Measurements from ENCODE around the gene XAB2. TPM values are rescaled to one million over a fixed set of nuclear protein-coding genes. Genes with fewer than 3 reads are reported as not detected.
A peak's percentile ranks its signal among the peaks of the same experiment; 100 is the strongest.

The XAB2 gene
- total and polyA plus RNA-seq, 9 donors = 23.0 to 34.6 (median 27.4) TPM

DNA sequence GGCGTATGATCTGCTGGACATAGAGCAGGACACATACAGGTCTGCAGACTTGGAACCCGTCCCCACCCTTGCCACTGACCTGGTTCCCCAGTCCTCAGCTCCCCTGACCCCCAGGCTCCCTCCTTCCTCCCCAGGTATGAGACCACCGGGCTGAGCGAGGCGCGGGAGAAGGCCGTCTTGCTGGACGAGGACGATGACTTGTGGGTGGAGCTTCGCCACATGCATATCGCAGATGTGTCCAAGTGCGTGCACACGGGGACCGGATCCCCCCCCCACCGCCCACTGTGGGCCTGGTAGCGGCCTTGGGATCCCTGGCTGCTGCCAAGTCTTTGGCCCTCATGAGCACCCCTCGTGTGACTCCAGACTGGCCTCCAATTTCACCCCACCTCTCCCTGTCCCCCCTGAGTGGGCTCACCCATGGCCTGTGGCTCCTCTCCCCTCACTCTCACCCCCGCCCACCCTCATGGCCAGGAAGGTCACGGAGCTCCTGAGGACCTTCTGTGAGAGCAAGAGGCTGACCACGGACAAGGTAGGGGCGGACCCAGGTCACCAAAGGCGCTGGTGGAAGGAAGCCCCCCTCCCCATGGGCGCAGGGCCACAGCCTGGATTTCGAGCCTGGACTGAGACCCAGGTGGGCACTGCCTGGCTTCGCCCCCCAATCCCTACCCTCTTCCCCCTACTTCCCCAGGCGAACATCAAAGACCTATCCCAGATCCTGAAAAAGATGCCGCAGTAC lies 13.1 kb upstream of the XAB2 start:
- Histone ChIP-seq H3K4me1 (ENCODE audit: control insufficient read depth, insufficient read depth, low read length) (no peaks in the 10 kb centered on the region), H3K4me3 (ENCODE audit: low read length) (no peak overlapping the region), H3K36me3 (ENCODE audit: control insufficient read depth, insufficient read depth, low read length) (no peaks in the 10 kb centered on the region), H3K27ac (ENCODE audit: low read length) (no peak overlapping the region), H3K9me3 (replicated peaks; ENCODE audit: control insufficient read depth, low read depth, low read length) (no peaks in the 10 kb centered on the region), H3K27me3 (ENCODE audit: control insufficient read depth, insufficient read depth, low read length) (peaks cover 6% of the 10 kb centered on the region)
- DNase-seq = no peak
- WGBS (ENCODE audit: insufficient coverage) = 88% methylated on average over 27 of the region's 27 CpGs

GRCh38 chr19:7641290-7642276 lies 12.2 kb upstream of the XAB2 start:
- no peaks in the 10 kb centered on the region for H3K9me3 ChIP-seq (replicated peaks; ENCODE audit: control insufficient read depth, low read depth, low read length)
- H3K36me3 ChIP-seq (ENCODE audit: control insufficient read depth, insufficient read depth, low read length) = no peaks in the 10 kb centered on the region
- DNase-seq = no peak
- no peaks in the 10 kb centered on the region for H3K4me1 ChIP-seq (ENCODE audit: control insufficient read depth, insufficient read depth, low read length)
- H3K27ac ChIP-seq (ENCODE audit: low read length) = no peak overlapping the region
- no peak overlapping the region for H3K4me3 ChIP-seq (ENCODE audit: low read length)
- peaks cover 13% of the 10 kb centered on the region for H3K27me3 ChIP-seq (ENCODE audit: control insufficient read depth, insufficient read depth, low read length)
- WGBS (ENCODE audit: insufficient coverage) = 77% methylated on average over 30 of the region's 43 CpGs

- Histone ChIP-seq H3K4me1 (ENCODE audit: control insufficient read depth, insufficient read depth, low read length) (no peaks in the 10 kb centered on the region), H3K27me3 (ENCODE audit: control insufficient read depth, insufficient read depth, low read length) (peaks cover 21% of the 10 kb centered on the region), H3K9me3 (replicated peaks; ENCODE audit: control insufficient read depth, low read depth, low read length) (no peaks in the 10 kb centered on the region), H3K36me3 (ENCODE audit: control insufficient read depth, insufficient read depth, low read length) (no peaks in the 10 kb centered on the region), H3K27ac (ENCODE audit: low read length) (no peak overlapping the region), H3K4me3 (ENCODE audit: low read length) (no peak overlapping the region)
- DNase-seq = no peak
- WGBS (ENCODE audit: insufficient coverage) = 86% methylated on average over 4 of the region's 11 CpGs
Measured at GRCh38 chr19:7640803-7641202, 11.5 kb upstream of the XAB2 start.

- H3K9me3 ChIP-seq (replicated peaks; ENCODE audit: control insufficient read depth, low read depth, low read length) = no peaks in the 10 kb centered on the region
- no peak overlapping the region for H3K27ac ChIP-seq (ENCODE audit: low read length)
- no peak for DNase-seq
- H3K4me3 ChIP-seq (ENCODE audit: low read length) = no peak overlapping the region
- no peaks in the 10 kb centered on the region for H3K36me3 ChIP-seq (ENCODE audit: control insufficient read depth, insufficient read depth, low read length)
- no peaks in the 10 kb centered on the region for H3K4me1 ChIP-seq (ENCODE audit: control insufficient read depth, insufficient read depth, low read length)
- H3K27me3 ChIP-seq (ENCODE audit: control insufficient read depth, insufficient read depth, low read length) = peaks cover 27% of the 10 kb centered on the region
- 94% methylated on average over 13 of the region's 13 CpGs for WGBS (ENCODE audit: insufficient coverage)
Measured at GRCh38 chr19:7639863-7640348, 10.6 kb upstream of the XAB2 start.

- H3K27ac ChIP-seq (ENCODE audit: low read length) = no peak overlapping the region
- H3K9me3 ChIP-seq (replicated peaks; ENCODE audit: control insufficient read depth, low read depth, low read length) = no peaks in the 10 kb centered on the region
- H3K36me3 ChIP-seq (ENCODE audit: control insufficient read depth, insufficient read depth, low read length) = no peaks in the 10 kb centered on the region
- H3K4me1 ChIP-seq (ENCODE audit: control insufficient read depth, insufficient read depth, low read length) = no peaks in the 10 kb centered on the region
- DNase-seq = no peak
- WGBS (ENCODE audit: insufficient coverage) = 65% methylated on average over 8 of the region's 12 CpGs
- H3K4me3 ChIP-seq (ENCODE audit: low read length) = no peak overlapping the region
- peaks cover 27% of the 10 kb centered on the region for H3K27me3 ChIP-seq (ENCODE audit: control insufficient read depth, insufficient read depth, low read length)
Measured at GRCh38 chr19:7638802-7639465, 9.6 kb upstream of the XAB2 start.

- DNase-seq = peak; percentile 27
Measured at GRCh38 chr19:7637374-7638256, 8.3 kb upstream of the XAB2 start.

GRCh38 chr19:7636691-7637373 lies 7.5 kb upstream of the XAB2 start, which contains the start of gene STXBP2:
Gene STXBP2, plus strand, starts transcription at chr19:7637110. Its CDS starts 40 bp downstream, at chr19:7637150.
- Histone ChIP-seq H3K27me3 (ENCODE audit: control insufficient read depth, insufficient read depth, low read length) (peaks cover 27% of the 10 kb centered on the region), H3K4me1 (ENCODE audit: control insufficient read depth, insufficient read depth, low read length) (no peaks in the 10 kb centered on the region), H3K9me3 (replicated peaks; ENCODE audit: control insufficient read depth, low read depth, low read length) (no peaks in the 10 kb centered on the region), H3K27ac (ENCODE audit: low read length) (peak within 1 kb of the TSS; percentile 3), H3K36me3 (ENCODE audit: control insufficient read depth, insufficient read depth, low read length) (peaks cover 7% of the 10 kb centered on the region), H3K4me3 (ENCODE audit: low read length) (peak within 1 kb of the TSS; percentile 27)
- 7% methylated on average over 60 of the region's 61 CpGs for WGBS (ENCODE audit: insufficient coverage)
- no peak for DNase-seq

More at GRCh38 chr19:7637374-7638256, 8.3 kb upstream of the XAB2 start:
- H3K27me3 ChIP-seq (ENCODE audit: control insufficient read depth, insufficient read depth, low read length) = peaks cover 27% of the 10 kb centered on the region
- peak overlapping the region; percentile 27 for H3K4me3 ChIP-seq (ENCODE audit: low read length)
- no peaks in the 10 kb centered on the region for H3K36me3 ChIP-seq (ENCODE audit: control insufficient read depth, insufficient read depth, low read length)
- H3K9me3 ChIP-seq (replicated peaks; ENCODE audit: control insufficient read depth, low read depth, low read length) = no peaks in the 10 kb centered on the region
- 38% methylated on average over 16 of the region's 30 CpGs for WGBS (ENCODE audit: insufficient coverage)
- H3K4me1 ChIP-seq (ENCODE audit: control insufficient read depth, insufficient read depth, low read length) = no peaks in the 10 kb centered on the region
- peak overlapping the region; percentile 3 for H3K27ac ChIP-seq (ENCODE audit: low read length)

DNA sequence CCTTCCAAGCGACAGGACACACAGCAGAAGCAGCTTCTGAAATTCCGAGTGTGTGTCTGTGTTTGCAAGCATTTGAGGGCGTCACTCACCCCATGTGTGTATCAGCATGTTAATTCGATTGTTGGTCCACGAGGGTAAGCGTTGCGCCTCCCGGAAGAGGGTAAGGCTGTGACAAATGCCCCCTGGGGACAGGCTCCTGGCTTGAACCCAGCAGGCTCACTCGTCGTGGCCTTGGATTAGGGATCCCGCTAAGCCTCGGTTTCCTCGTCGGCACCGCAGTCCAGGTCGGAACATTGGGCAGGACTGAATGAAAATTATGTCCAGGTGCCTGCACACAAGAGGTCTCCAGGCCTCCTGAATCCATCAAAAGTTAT lies 7.0 kb upstream of the XAB2 start:
- Histone ChIP-seq H3K27me3 (ENCODE audit: control insufficient read depth, insufficient read depth, low read length) (peaks cover 27% of the 10 kb centered on the region), H3K9me3 (replicated peaks; ENCODE audit: control insufficient read depth, low read depth, low read length) (no peaks in the 10 kb centered on the region), H3K4me1 (ENCODE audit: control insufficient read depth, insufficient read depth, low read length) (no peaks in the 10 kb centered on the region), H3K36me3 (ENCODE audit: control insufficient read depth, insufficient read depth, low read length) (peaks cover 10% of the 10 kb centered on the region), H3K27ac (ENCODE audit: low read length) (no peak overlapping the region), H3K4me3 (ENCODE audit: low read length) (no peak overlapping the region)
- no peak for DNase-seq
- 60% methylated on average over 16 of the region's 16 CpGs for WGBS (ENCODE audit: insufficient coverage)

GRCh38 chr19:7635670-7636069 lies 6.3 kb upstream of the XAB2 start:
- Histone ChIP-seq H3K27me3 (ENCODE audit: control insufficient read depth, insufficient read depth, low read length) (peaks cover 27% of the 10 kb centered on the region), H3K4me1 (ENCODE audit: control insufficient read depth, insufficient read depth, low read length) (peaks cover 2% of the 10 kb centered on the region), H3K9me3 (replicated peaks; ENCODE audit: control insufficient read depth, low read depth, low read length) (no peaks in the 10 kb centered on the region), H3K36me3 (ENCODE audit: control insufficient read depth, insufficient read depth, low read length) (peaks cover 10% of the 10 kb centered on the region), H3K4me3 (ENCODE audit: low read length) (no peak overlapping the region), H3K27ac (ENCODE audit: low read length) (no peak overlapping the region)
- 86% methylated on average over 1 of the region's 6 CpGs for WGBS (ENCODE audit: insufficient coverage)
- no peak for DNase-seq

Data from muscle of leg (tissue), 11 donors.